ENCODE results near the gene LIMK1.

LIMK1 gene

GRCh38 chr7:74097937-74098614 is 14.5 kb downstream of the LIMK1 start:
- H3K27me3 ChIP-seq (ENCODE audit: control insufficient read depth, insufficient read depth, low read length, poor library complexity, severe bottlenecking), result no peaks in the 10 kb centered on the region
- H3K4me1 ChIP-seq (ENCODE audit: control insufficient read depth, insufficient read depth, low read length), result peaks cover 19% of the 10 kb centered on the region
- H3K4me3 ChIP-seq (ENCODE audit: insufficient read depth, low read depth, low read length), result no peak overlapping the region
- no peaks in the 10 kb centered on the region for H3K9me3 ChIP-seq (ENCODE audit: control insufficient read depth, low read length)
- WGBS, 2 experiments, result 93% methylated on average over 11 of the region's 11 CpGs
- H3K36me3 ChIP-seq (ENCODE audit: control insufficient read depth, insufficient read depth, low read length), result peaks cover 15% of the 10 kb centered on the region
- no peak overlapping the region for H3K27ac ChIP-seq (ENCODE audit: insufficient read depth, low read depth, low read length, poor library complexity, severe bottlenecking)

GRCh38 chr7:74099031-74099430 is 15.4 kb downstream of the LIMK1 start:
- Histone ChIP-seq H3K27me3 (ENCODE audit: control insufficient read depth, insufficient read depth, low read length, poor library complexity, severe bottlenecking) (no peaks in the 10 kb centered on the region), H3K4me1 (ENCODE audit: control insufficient read depth, insufficient read depth, low read length) (peaks cover 10% of the 10 kb centered on the region), H3K4me3 (ENCODE audit: insufficient read depth, low read depth, low read length) (no peak overlapping the region), H3K27ac (ENCODE audit: insufficient read depth, low read depth, low read length, poor library complexity, severe bottlenecking) (no peak overlapping the region), H3K36me3 (ENCODE audit: control insufficient read depth, insufficient read depth, low read length) (peaks cover 18% of the 10 kb centered on the region), H3K9me3 (ENCODE audit: control insufficient read depth, low read length) (no peaks in the 10 kb centered on the region)
- 97% methylated on average over 17 of the region's 17 CpGs for WGBS, 2 experiments

GRCh38 chr7:74101061-74101681 is 17.6 kb downstream of the LIMK1 start:
- H3K4me3 ChIP-seq (ENCODE audit: insufficient read depth, low read depth, low read length), result no peak overlapping the region
- no peaks in the 10 kb centered on the region for H3K4me1 ChIP-seq (ENCODE audit: control insufficient read depth, insufficient read depth, low read length)
- 89 to 94% methylated on average over 8 of the region's 8 CpGs for WGBS, 2 experiments
- peaks cover 28% of the 10 kb centered on the region for H3K36me3 ChIP-seq (ENCODE audit: control insufficient read depth, insufficient read depth, low read length)
- H3K9me3 ChIP-seq (ENCODE audit: control insufficient read depth, low read length), result no peaks in the 10 kb centered on the region
- H3K27me3 ChIP-seq (ENCODE audit: control insufficient read depth, insufficient read depth, low read length, poor library complexity, severe bottlenecking), result no peaks in the 10 kb centered on the region
- no peak overlapping the region for H3K27ac ChIP-seq (ENCODE audit: insufficient read depth, low read depth, low read length, poor library complexity, severe bottlenecking)

DNA sequence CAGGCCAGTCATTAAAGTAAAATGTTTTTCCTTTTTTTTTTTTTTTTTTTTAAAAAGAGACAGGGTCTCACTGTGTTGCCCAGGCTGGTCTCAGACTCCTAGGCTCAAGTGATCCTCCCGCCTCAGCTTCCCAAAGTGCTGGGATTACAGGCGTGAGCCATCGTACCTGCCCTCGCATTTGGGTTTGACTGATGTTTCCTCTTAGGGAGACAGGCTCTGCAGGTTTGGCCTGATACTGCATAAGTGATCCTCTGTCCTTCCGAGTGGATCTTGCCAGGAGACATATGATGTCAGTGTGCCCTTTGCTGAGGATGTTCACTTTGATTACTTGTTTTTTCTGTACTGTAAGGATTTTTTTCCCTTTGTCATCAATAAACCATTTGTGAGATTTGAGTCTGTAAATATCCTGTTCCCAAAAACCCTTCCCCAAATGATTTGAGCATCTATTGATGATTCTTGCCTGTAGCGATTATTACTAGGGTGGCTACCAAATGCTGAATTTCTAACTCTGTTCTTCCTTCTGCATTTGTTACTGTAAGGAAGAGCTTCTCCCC is 19.7 kb downstream of the LIMK1 start:
- H3K4me1 ChIP-seq (ENCODE audit: control insufficient read depth, insufficient read depth, low read length), result no peaks in the 10 kb centered on the region
- no peaks in the 10 kb centered on the region for H3K27me3 ChIP-seq (ENCODE audit: control insufficient read depth, insufficient read depth, low read length, poor library complexity, severe bottlenecking)
- no peak overlapping the region for H3K27ac ChIP-seq (ENCODE audit: insufficient read depth, low read depth, low read length, poor library complexity, severe bottlenecking)
- peaks cover 14% of the 10 kb centered on the region for H3K36me3 ChIP-seq (ENCODE audit: control insufficient read depth, insufficient read depth, low read length)
- no peaks in the 10 kb centered on the region for H3K9me3 ChIP-seq (ENCODE audit: control insufficient read depth, low read length)
- 97% methylated on average over 6 of the region's 6 CpGs for WGBS, 2 experiments
- H3K4me3 ChIP-seq (ENCODE audit: insufficient read depth, low read depth, low read length), result no peak overlapping the region

- WGBS, 2 experiments, result 90 to 94% methylated on average over 8 of the region's 8 CpGs
- peaks cover 18% of the 10 kb centered on the region for H3K36me3 ChIP-seq (ENCODE audit: control insufficient read depth, insufficient read depth, low read length)
- H3K4me1 ChIP-seq (ENCODE audit: control insufficient read depth, insufficient read depth, low read length), result no peaks in the 10 kb centered on the region
- H3K27ac ChIP-seq (ENCODE audit: insufficient read depth, low read depth, low read length, poor library complexity, severe bottlenecking), result no peak overlapping the region
- H3K27me3 ChIP-seq (ENCODE audit: control insufficient read depth, insufficient read depth, low read length, poor library complexity, severe bottlenecking), result no peaks in the 10 kb centered on the region
- H3K4me3 ChIP-seq (ENCODE audit: insufficient read depth, low read depth, low read length), result no peak overlapping the region
- H3K9me3 ChIP-seq (ENCODE audit: control insufficient read depth, low read length), result no peaks in the 10 kb centered on the region
Observed at GRCh38 chr7:74104702-74105101, 21.1 kb downstream of the LIMK1 start.

DNA sequence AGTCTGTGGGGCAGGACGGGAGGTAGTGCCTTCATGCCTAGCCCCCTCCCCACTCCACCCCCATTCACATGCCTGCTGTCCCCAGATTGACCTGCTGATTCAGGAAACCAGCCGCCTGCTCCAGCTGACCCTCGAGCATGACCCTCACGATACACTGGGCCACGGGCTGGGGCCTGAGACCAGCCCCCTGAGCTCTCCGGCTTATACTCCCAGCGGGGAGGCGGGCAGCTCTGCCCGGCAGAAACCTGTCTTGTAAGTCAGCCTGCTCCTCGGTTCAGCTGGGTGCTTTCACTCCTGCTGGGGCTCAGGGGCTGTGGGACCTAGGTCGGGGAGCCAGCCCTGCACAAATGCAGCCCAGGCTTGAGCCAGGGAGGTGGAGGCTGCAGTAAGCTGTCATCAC is 22.4 kb downstream of the LIMK1 start:
- Histone ChIP-seq H3K27me3 (ENCODE audit: control insufficient read depth, insufficient read depth, low read length, poor library complexity, severe bottlenecking) (no peaks in the 10 kb centered on the region), H3K27ac (ENCODE audit: insufficient read depth, low read depth, low read length, poor library complexity, severe bottlenecking) (no peak overlapping the region), H3K4me1 (ENCODE audit: control insufficient read depth, insufficient read depth, low read length) (no peaks in the 10 kb centered on the region), H3K4me3 (ENCODE audit: insufficient read depth, low read depth, low read length) (no peak overlapping the region), H3K9me3 (ENCODE audit: control insufficient read depth, low read length) (no peaks in the 10 kb centered on the region), H3K36me3 (ENCODE audit: control insufficient read depth, insufficient read depth, low read length) (peaks cover 18% of the 10 kb centered on the region)
- 90 to 91% methylated on average over 11 of the region's 11 CpGs for WGBS, 2 experiments

DNA sequence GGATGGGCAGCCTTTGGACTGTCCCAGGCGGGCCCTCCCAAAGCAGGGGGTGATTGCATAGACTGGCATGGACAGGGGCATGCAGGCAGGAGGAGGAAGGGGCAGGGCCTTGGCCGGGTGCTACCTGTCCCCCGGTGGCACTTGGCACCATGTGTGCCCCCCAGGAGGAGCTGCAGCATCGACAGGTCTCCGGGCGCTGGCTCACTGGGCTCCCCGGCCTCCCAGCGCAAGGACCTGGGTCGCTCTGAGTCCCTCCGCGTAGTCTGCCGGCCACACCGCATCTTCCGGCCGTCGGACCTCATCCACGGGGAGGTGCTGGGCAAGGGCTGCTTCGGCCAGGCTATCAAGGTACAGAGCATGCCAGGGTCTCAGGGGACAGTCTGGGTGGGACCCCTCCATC is 23.2 kb downstream of the LIMK1 start:
- H3K4me3 ChIP-seq (ENCODE audit: insufficient read depth, low read depth, low read length), result no peak overlapping the region
- H3K4me1 ChIP-seq (ENCODE audit: control insufficient read depth, insufficient read depth, low read length), result no peaks in the 10 kb centered on the region
- no peaks in the 10 kb centered on the region for H3K27me3 ChIP-seq (ENCODE audit: control insufficient read depth, insufficient read depth, low read length, poor library complexity, severe bottlenecking)
- 96% methylated on average over 18 of the region's 18 CpGs for WGBS, 2 experiments
- no peaks in the 10 kb centered on the region for H3K9me3 ChIP-seq (ENCODE audit: control insufficient read depth, low read length)
- peaks cover 21% of the 10 kb centered on the region for H3K36me3 ChIP-seq (ENCODE audit: control insufficient read depth, insufficient read depth, low read length)
- H3K27ac ChIP-seq (ENCODE audit: insufficient read depth, low read depth, low read length, poor library complexity, severe bottlenecking), result no peak overlapping the region

DNA sequence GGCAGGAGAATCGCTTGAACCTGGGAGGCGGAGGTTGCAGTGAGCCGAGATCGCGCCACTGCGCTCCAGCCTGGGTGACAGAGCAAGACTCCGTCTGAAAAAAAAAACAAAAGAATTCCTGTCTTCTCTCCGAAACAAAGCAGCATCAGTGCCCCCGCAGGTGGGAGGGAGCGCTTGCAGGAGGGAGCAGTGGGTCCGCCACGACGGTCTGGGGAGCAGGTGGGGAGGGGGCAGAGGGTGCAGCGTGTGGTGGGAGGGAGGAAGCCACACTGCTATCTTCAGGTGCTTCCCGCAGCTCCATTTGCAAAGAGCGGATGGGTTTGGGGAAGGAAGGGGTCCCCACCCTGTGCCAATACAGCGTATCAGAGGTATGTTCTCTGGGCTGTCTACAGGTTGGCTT is 31.7 kb downstream of the LIMK1 start:
- no peaks in the 10 kb centered on the region for H3K27me3 ChIP-seq (ENCODE audit: control insufficient read depth, insufficient read depth, low read length, poor library complexity, severe bottlenecking)
- no peaks in the 10 kb centered on the region for H3K4me1 ChIP-seq (ENCODE audit: control insufficient read depth, insufficient read depth, low read length)
- H3K9me3 ChIP-seq (ENCODE audit: control insufficient read depth, low read length), result no peaks in the 10 kb centered on the region
- peaks cover 11% of the 10 kb centered on the region for H3K36me3 ChIP-seq (ENCODE audit: control insufficient read depth, insufficient read depth, low read length)
- H3K27ac ChIP-seq (ENCODE audit: insufficient read depth, low read depth, low read length, poor library complexity, severe bottlenecking), result no peak overlapping the region
- H3K4me3 ChIP-seq (ENCODE audit: insufficient read depth, low read depth, low read length), result no peak overlapping the region
- WGBS, 2 experiments, result 49 to 55% methylated on average over 17 of the region's 17 CpGs

- WGBS, 2 experiments, result 94% methylated on average over 13 of the region's 13 CpGs
- peaks cover 20% of the 10 kb centered on the region for H3K36me3 ChIP-seq (ENCODE audit: control insufficient read depth, insufficient read depth, low read length)
Observed at GRCh38 chr7:74116356-74116755, 32.8 kb downstream of the LIMK1 start.

DNA sequence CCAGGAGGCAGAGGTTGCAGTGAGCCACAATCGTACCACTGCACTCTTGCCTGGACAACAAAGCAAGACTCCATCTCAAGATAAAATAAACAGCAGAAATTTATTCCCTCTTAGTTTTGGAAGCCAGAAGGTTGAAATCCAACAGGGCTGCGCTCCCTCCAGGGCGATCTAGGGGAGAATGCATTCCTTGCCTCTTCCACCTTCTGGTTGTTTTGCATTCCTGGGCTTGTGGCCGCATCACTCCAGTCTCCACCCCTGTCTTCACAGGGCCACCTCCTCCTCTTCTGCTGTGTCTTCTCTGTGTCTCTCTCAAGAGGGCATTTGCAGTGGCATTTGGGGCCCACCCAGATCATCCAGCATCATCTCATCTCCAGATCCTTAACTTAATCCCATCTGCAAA is 36.2 kb downstream of the LIMK1 start:
- Histone ChIP-seq H3K27me3 (ENCODE audit: control insufficient read depth, insufficient read depth, low read length, poor library complexity, severe bottlenecking) (no peaks in the 10 kb centered on the region), H3K4me3 (ENCODE audit: insufficient read depth, low read depth, low read length) (no peak overlapping the region), H3K36me3 (ENCODE audit: control insufficient read depth, insufficient read depth, low read length) (peaks cover 17% of the 10 kb centered on the region), H3K4me1 (ENCODE audit: control insufficient read depth, insufficient read depth, low read length) (no peaks in the 10 kb centered on the region), H3K9me3 (ENCODE audit: control insufficient read depth, low read length) (no peaks in the 10 kb centered on the region), H3K27ac (ENCODE audit: insufficient read depth, low read depth, low read length, poor library complexity, severe bottlenecking) (no peak overlapping the region)
- 93 to 96% methylated on average over 4 of the region's 4 CpGs for WGBS, 2 experiments

More at GRCh38 chr7:74116356-74116755, 32.8 kb downstream of the LIMK1 start:
- H3K4me1 ChIP-seq (ENCODE audit: control insufficient read depth, insufficient read depth, low read length), result no peaks in the 10 kb centered on the region
- no peaks in the 10 kb centered on the region for H3K9me3 ChIP-seq (ENCODE audit: control insufficient read depth, low read length)
- no peaks in the 10 kb centered on the region for H3K27me3 ChIP-seq (ENCODE audit: control insufficient read depth, insufficient read depth, low read length, poor library complexity, severe bottlenecking)
- no peak overlapping the region for H3K4me3 ChIP-seq (ENCODE audit: insufficient read depth, low read depth, low read length)
- H3K27ac ChIP-seq (ENCODE audit: insufficient read depth, low read depth, low read length, poor library complexity, severe bottlenecking), result no peak overlapping the region

Data from ectodermal cell (in vitro differentiated cells).